Body of pancreas (tissue), 4 donors: Measurements from ENCODE around the gene EP400. TPM values are rescaled to one million over a fixed set of nuclear protein-coding genes. Genes with fewer than 3 reads are reported as not detected.

Experiments used
- ATAC-seq: fragments of 150-250 bp; one replicate; pipeline ENCODE4 v1.9.1; 2016
- DNase-seq, 4 donors: peaks; one replicate each; pipeline ENCODE4 v3.0.0-alpha.2; 2019
- H3K27ac ChIP-seq, 4 donors: fragments of 200-600 bp; sonication (generic); 1 replicate in 3 of 4; 2 replicates in 1 of 4; pipeline versions ENCODE4 v1.5.1 to v1.6.1; 2016 to 2019; ENCODE audit warnings: mild to moderate bottlenecking in 1 of 4, mixed read lengths in 1 of 4, moderate library complexity in 1 of 4
- H3K27me3 ChIP-seq, 2 donors: fragments of 200-600 bp; sonication (generic); one replicate each; pipeline ENCODE4 v1.6.0; 2016; ENCODE audit warnings: mild to moderate bottlenecking in 1 of 2
- H3K36me3 ChIP-seq, 2 donors: fragments of 200-600 bp; sonication (generic); replicated peaks in 1 of 2; 2 replicates each; pipeline ENCODE4 v1.5.1; 2016; ENCODE audit warnings: low read depth in 2 of 2; ENCODE audit not compliant: insufficient read depth in 1 of 2
- H3K4me1 ChIP-seq: fragments of 200-600 bp; sonication (generic); one replicate; pipeline ENCODE4 v1.6.0; 2016
- H3K4me3 ChIP-seq, 2 donors: fragments of 200-600 bp; sonication (generic); 1 replicate in 1 of 2; 2 replicates in 1 of 2; pipeline ENCODE4 v1.5.1; 2016 to 2019
- H3K9me3 ChIP-seq, 3 donors: fragments of 200-600 bp; sonication (generic); 1 replicate in 2 of 3; 2 replicates in 1 of 3; pipeline ENCODE4 v1.5.1; 2016
- CTCF ChIP-seq, 7 experiments: fragments of 450-650 bp in 4 of 7; fragments of 200-600 bp in 3 of 7; sonication (generic) in 3 of 7; IDR thresholded peaks; one replicate each; pipeline ENCODE4 v1.5.1; 2016 to 2019; ENCODE audit warnings: antibody characterized with exemption in 7 of 7
- POLR2A ChIP-seq, 3 donors: fragments of 450-650 bp; IDR thresholded peaks; one replicate each; pipeline ENCODE4 v1.6.1; 2016; ENCODE audit warnings: antibody characterized with exemption in 3 of 3, mild to moderate bottlenecking in 2 of 3
- WGBS, 2 donors: methylation state at CpG; one replicate each; pipeline ENCODE4 v1.1.5; 2017; 5-methylcytosine and 5-hydroxymethylcytosine counted together
- intact Hi-C: fragments of 100-400 bp; cut with DNase I; formaldehyde crosslinking; loops from one replicate; pipeline ENCODE4 v1.15.1; 2023
- total RNA-seq, 2 donors: library from RNA; depleted of rRNA; stranded (reverse); fragments of >200 nt; gene quantifications; one replicate each; pipeline ENCODE4 v1.1.0, GENCODE V29; 2016

EP400 gene
- total RNA-seq, 2 donors from 2014 or later: 20.5 to 22.4 TPM

GRCh38 chr12:132066749-132067148 is 117.0 kb downstream of the EP400 start:
- H3K36me3 ChIP-seq: peaks cover 4 to 41% of the 10 kb centered on the region in 2 donors
- 85 to 89% methylated on average over 15 to 23 of the region's 23 CpGs for WGBS, 2 donors

DNA sequence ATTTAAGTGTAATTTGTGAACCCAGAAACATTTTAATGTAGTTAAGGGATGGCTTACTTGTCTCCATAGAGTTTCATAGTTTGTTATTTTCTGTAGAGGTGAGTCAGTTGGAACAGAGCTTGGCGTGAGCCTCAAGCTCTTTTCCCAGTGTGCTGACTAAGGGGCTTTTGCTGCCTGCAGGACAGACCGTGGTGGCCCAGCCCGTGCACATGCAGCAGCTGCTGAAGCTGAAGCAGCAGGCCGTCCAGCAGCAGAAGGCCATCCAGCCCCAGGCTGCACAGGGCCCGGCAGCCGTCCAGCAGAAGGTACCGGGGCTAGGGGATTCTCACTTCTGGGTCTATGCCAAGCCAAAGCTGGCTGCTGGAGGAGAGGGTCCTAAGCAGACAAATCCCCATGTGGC is 117.4 kb downstream of the EP400 start:
- Histone ChIP-seq H3K27me3 (no peaks in the 10 kb centered on the region), H3K36me3 (peaks cover 4 to 38% of the 10 kb centered on the region in 2 donors)
- no peak for DNase-seq

More at GRCh38 chr12:132066749-132067148, 117.0 kb downstream of the EP400 start:
- H3K9me3 ChIP-seq: no peaks in the 10 kb centered on the region
- no peak overlapping the region for H3K4me3 ChIP-seq
- no peak for DNase-seq
- H3K4me1 ChIP-seq: no peaks in the 10 kb centered on the region
- intact Hi-C loops: no loop called here
- H3K27me3 ChIP-seq: no peaks in the 10 kb centered on the region
- no peak for ATAC-seq
- TF ChIP-seq CTCF (IDR thresholded peaks at IDR 0.05): no peak
- no peak for TF ChIP-seq POLR2A (IDR thresholded peaks at IDR 0.05)
- no peak overlapping the region for H3K27ac ChIP-seq

DNA sequence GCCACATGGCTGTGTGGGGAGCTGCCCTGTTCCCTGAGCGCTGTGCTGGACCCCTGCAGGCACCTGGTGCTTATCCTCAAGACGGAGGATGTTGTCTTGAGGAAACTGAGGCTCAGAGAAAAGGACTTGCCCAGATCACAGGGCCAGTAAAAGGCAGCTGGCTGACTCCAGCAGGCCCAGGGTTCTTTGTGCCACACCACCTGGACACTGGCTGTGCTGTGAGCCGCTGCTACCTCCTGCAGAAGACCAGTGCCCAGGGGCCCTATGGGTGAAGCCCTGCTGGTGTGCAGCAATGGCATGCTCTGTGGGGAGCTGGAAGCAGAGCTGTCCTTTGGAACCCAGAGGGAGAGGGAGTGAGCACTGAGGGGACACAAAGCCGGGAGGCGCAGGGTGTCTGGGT is 118.5 kb downstream of the EP400 start:
- Histone ChIP-seq H3K4me3 (no peak overlapping the region), H3K36me3 (peaks cover 4 to 31% of the 10 kb centered on the region in 2 donors), H3K9me3 (no peaks in the 10 kb centered on the region), H3K27me3 (no peaks in the 10 kb centered on the region), H3K4me1 (no peaks in the 10 kb centered on the region), H3K27ac (no peak overlapping the region)
- TF ChIP-seq POLR2A (IDR thresholded peaks at IDR 0.05) (no peak), CTCF (IDR thresholded peaks at IDR 0.05) (no peak)
- ATAC-seq: no peak
- no peak for DNase-seq
- intact Hi-C loops: no loop called here
- WGBS, 2 donors: 97 to 100% methylated on average over 3 to 4 of the region's 5 CpGs

More for the DNA sequence above, 117.4 kb downstream of the EP400 start:
- H3K9me3 ChIP-seq: no peaks in the 10 kb centered on the region
- 93 to 94% methylated on average over 5 to 6 of the region's 7 CpGs for WGBS, 2 donors
- no peak for TF ChIP-seq POLR2A (IDR thresholded peaks at IDR 0.05)
- TF ChIP-seq CTCF (IDR thresholded peaks at IDR 0.05): no peak
- H3K4me1 ChIP-seq: no peaks in the 10 kb centered on the region
- H3K4me3 ChIP-seq: no peak overlapping the region
- intact Hi-C loops: no loop called here
- no peak for ATAC-seq
- H3K27ac ChIP-seq: no peak overlapping the region

DNA sequence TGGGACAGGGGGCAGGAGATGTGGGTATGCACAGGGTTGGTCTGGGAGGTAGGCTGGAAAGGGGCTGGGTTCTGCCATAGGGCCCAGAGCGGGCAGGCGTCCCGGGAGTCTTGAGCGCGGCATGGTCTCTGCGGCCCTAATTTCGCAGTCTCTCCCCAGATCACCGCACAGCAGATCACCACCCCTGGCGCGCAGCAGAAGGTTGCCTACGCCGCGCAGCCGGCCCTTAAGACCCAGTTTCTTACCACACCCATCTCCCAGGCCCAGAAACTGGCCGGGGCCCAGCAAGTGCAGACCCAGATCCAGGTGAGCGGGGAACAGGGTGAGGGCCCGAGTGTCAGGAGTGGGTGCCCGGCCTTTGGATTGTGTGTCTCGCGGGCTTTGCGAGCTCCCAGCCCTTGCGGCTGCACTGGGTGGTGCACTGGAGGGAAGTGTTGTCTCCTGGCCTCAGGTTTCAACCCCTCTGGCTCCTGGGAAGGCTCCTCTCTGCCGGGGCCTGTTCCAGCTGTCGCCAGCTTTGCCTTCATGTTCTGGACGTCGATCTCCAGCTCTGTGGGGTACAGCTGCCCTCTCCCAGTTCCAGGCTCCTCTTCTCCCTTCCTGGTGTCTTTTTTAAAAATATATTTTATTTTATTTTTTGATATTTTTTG is 119.7 kb downstream of the EP400 start:
- WGBS, 2 donors: 95 to 98% methylated on average over 17 to 26 of the region's 26 CpGs
- ATAC-seq (no peak), DNase-seq (no peak)
- TF ChIP-seq POLR2A (IDR thresholded peaks at IDR 0.05) (no peak), CTCF (IDR thresholded peaks at IDR 0.05) (no peak)
- Histone ChIP-seq H3K36me3 (peaks cover 4 to 26% of the 10 kb centered on the region in 2 donors), H3K4me1 (no peaks in the 10 kb centered on the region), H3K27ac (no peak overlapping the region), H3K9me3 (no peaks in the 10 kb centered on the region), H3K4me3 (no peak overlapping the region), H3K27me3 (no peaks in the 10 kb centered on the region)
- intact Hi-C loops: no loop called here

GRCh38 chr12:132070298-132070697 is 120.6 kb downstream of the EP400 start:
- no peak for ATAC-seq
- H3K36me3 ChIP-seq: peaks cover 4 to 21% of the 10 kb centered on the region in 2 donors
- no peak for DNase-seq
- TF ChIP-seq POLR2A (IDR thresholded peaks at IDR 0.05): no peak
- TF ChIP-seq CTCF (IDR thresholded peaks at IDR 0.05): no peak
- H3K4me3 ChIP-seq: no peak overlapping the region
- intact Hi-C loops: no loop called here
- no peaks in the 10 kb centered on the region for H3K9me3 ChIP-seq
- WGBS, 2 donors: 89% methylated on average over 8 of the region's 8 CpGs
- no peaks in the 10 kb centered on the region for H3K4me1 ChIP-seq
- no peaks in the 10 kb centered on the region for H3K27me3 ChIP-seq
- no peak overlapping the region for H3K27ac ChIP-seq
